PC-3 (cell line): ENCODE measurements around the gene FAM171A1. TPM values are rescaled to one million over a fixed set of nuclear protein-coding genes. Genes with fewer than 3 reads are reported as not detected.
"Not testable (repeated sequence)": the region's sequence is repeated elsewhere in the genome, so short reads cannot be mapped to it uniquely, and the experiment has no call there.

Experiments used
- ATAC-seq: fragments of 200-7000 bp; cut with Tn5 transposase; 2 replicates; pipeline ENCODE4 v1.9.1; 2020; ENCODE audit warnings: mild to moderate bottlenecking, moderate library complexity
- BruUV-seq: library from RNA; stranded (reverse); fragments of 400-500 nt; replicated peaks from 2 replicates; lab custom pipeline; 2021; lab: Mats Ljungman, UMichigan
- CTCF ChIA-PET: fragments of 300-600 bp; sonication (Branson Sonifier 250); formaldehyde crosslinking; loops from one replicate; lab custom pipeline; 2022; ENCODE audit warnings: antibody characterized with exemption; lab: Charles Lee
- POLR2A ChIA-PET: fragments of 300-600 bp; sonication (Branson Sonifier 250); formaldehyde crosslinking; loops from one replicate; lab custom pipeline; 2022; ENCODE audit warnings: antibody characterized with exemption; ENCODE audit not compliant: unreplicated experiment; lab: Charles Lee
- DNase-seq: peaks from one replicate; pipeline ENCODE4 v3.0.0-alpha.2; 2015
- H2AFZ ChIP-seq: fragments of 300-600 bp; sonication (generic); 2 replicates; pipeline ENCODE4 v1.6.0; 2016; ENCODE audit warnings: antibody characterized with exemption, low read length
- H3F3A ChIP-seq: fragments of 300-600 bp; sonication (generic); one replicate; pipeline ENCODE4 v1.6.0; 2017; ENCODE audit warnings: antibody characterized with exemption, low read length, control low read depth, mild to moderate bottlenecking; ENCODE audit not compliant: unreplicated experiment
- H3K27ac ChIP-seq: fragments of 300-600 bp; sonication (generic); 2 replicates; pipeline ENCODE4 v1.5.1; 2016; ENCODE audit warnings: mild to moderate bottlenecking, low read length
- H3K27me3 ChIP-seq: fragments of 300-600 bp; sonication (generic); 2 replicates; pipeline ENCODE4 v1.6.1; 2016; ENCODE audit warnings: low read length, mixed read lengths
- H3K36me3 ChIP-seq: fragments of 300-600 bp; sonication (generic); 2 replicates; pipeline ENCODE4 v1.6.1; 2016; ENCODE audit warnings: low read depth, mixed run types, low read length, mixed read lengths
- H3K4me1 ChIP-seq: fragments of 300-600 bp; sonication (generic); 2 replicates; pipeline ENCODE4 v1.5.1; 2016; ENCODE audit warnings: low read length; ENCODE audit not compliant: insufficient read depth
- H3K4me2 ChIP-seq: fragments of 300-600 bp; sonication (generic); 2 replicates; pipeline ENCODE4 v1.6.0; 2016; ENCODE audit warnings: low read length
- H3K4me3 ChIP-seq: fragments of 300-600 bp; sonication (generic); 2 replicates; pipeline ENCODE4 v1.5.1; 2016; ENCODE audit warnings: mild to moderate bottlenecking, low read length, mixed read lengths
- H3K79me2 ChIP-seq: fragments of 300-600 bp; sonication (generic); 2 replicates; pipeline ENCODE4 v1.6.1; 2017; ENCODE audit warnings: low read length, mixed read lengths
- H3K9ac ChIP-seq: fragments of 300-600 bp; sonication (generic); 2 replicates; pipeline ENCODE4 v1.6.0; 2016; ENCODE audit warnings: mild to moderate bottlenecking, low read length
- H3K9me2 ChIP-seq: fragments of 300-600 bp; sonication (generic); replicated peaks from 2 replicates; pipeline ENCODE4 v1.6.1; 2016; ENCODE audit warnings: mixed run types, low read length, mixed read lengths
- H3K9me3 ChIP-seq: fragments of 300-600 bp; sonication (generic); 2 replicates; pipeline ENCODE4 v1.6.1; 2016; ENCODE audit warnings: low read length, mixed read lengths
- H4K20me1 ChIP-seq: fragments of 300-600 bp; sonication (generic); 2 replicates; pipeline ENCODE4 v1.6.1; 2016; ENCODE audit warnings: low read length, mixed read lengths
- EZH2 ChIP-seq: fragments of 300-600 bp; sonication (generic); IDR thresholded peaks from one replicate; pipeline ENCODE4 v1.6.1; 2017; ENCODE audit warnings: antibody characterized with exemption, mild to moderate bottlenecking, low read length; ENCODE audit not compliant: unreplicated experiment
- EZH2phosphoT487 ChIP-seq: fragments of 300-600 bp; sonication (generic); IDR thresholded peaks from 2 replicates; pipeline ENCODE4 v1.6.1; 2018; ENCODE audit warnings: mild to moderate bottlenecking, antibody characterized with exemption, low read length, borderline replicate concordance
- intact Hi-C: fragments of 100-400 bp; cut with micrococcal nuclease; formaldehyde crosslinking; loops from 2 replicates; pipeline ENCODE4 v1.9.0; 2023
- total RNA-seq: library from RNA; depleted of rRNA; stranded (reverse); fragments of >200 nt; gene quantifications from 2 replicates; pipeline ENCODE4 v1.2.3, GENCODE V29; 2014
- TF ChIP-seq, protein P1 (sequence below): fragments of 300-600 bp; sonication (generic); conservative IDR thresholded peaks from 2 replicates; pipeline ENCODE4 v1.5.1; 2017; ENCODE audit warnings: antibody characterized with exemption, low read depth, mild to moderate bottlenecking, low read length

Gene FAM171A1
- total RNA-seq, 1 experiment from 2014 or later, result 10.4 TPM

DNA sequence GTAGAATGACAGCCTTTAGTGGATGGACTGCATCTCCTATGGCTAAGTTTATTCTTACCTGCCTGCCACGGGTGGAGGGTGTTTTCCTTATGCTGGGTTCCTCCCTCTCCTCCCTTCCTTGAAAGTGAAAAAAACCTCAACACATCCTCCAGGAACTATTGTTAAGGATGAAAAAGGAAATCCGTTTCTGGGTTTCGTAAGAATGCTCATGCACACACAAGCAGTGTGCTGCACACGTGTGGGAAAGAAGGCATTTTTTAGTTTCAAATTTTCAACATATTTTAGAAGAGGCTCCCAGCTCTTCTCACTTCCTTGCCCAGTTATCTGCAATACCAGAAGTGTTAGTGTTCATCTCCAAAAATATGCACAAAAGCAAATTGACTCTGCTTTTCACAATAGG is 90.6 kb downstream of the FAM171A1 start:
- no peaks in the 10 kb centered on the region for H4K20me1 ChIP-seq
- no peaks in the 10 kb centered on the region for H3K27me3 ChIP-seq
- no peaks in the 10 kb centered on the region for H3K36me3 ChIP-seq
- BruUV-seq, result no TSS peak
- no peaks in the 10 kb centered on the region for H3K79me2 ChIP-seq
- intact Hi-C loops, result no loop called here
- H3K4me1 ChIP-seq, result no peaks in the 10 kb centered on the region
- H3K9ac ChIP-seq, result no peak overlapping the region
- POLR2A ChIA-PET, result no interaction called here
- H2AFZ ChIP-seq, result no peak overlapping the region
- no peak for TF ChIP-seq EZH2
- TF ChIP-seq, protein P1, sequence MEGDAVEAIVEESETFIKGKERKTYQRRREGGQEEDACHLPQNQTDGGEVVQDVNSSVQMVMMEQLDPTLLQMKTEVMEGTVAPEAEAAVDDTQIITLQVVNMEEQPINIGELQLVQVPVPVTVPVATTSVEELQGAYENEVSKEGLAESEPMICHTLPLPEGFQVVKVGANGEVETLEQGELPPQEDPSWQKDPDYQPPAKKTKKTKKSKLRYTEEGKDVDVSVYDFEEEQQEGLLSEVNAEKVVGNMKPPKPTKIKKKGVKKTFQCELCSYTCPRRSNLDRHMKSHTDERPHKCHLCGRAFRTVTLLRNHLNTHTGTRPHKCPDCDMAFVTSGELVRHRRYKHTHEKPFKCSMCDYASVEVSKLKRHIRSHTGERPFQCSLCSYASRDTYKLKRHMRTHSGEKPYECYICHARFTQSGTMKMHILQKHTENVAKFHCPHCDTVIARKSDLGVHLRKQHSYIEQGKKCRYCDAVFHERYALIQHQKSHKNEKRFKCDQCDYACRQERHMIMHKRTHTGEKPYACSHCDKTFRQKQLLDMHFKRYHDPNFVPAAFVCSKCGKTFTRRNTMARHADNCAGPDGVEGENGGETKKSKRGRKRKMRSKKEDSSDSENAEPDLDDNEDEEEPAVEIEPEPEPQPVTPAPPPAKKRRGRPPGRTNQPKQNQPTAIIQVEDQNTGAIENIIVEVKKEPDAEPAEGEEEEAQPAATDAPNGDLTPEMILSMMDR, result no peak
- no peak for TF ChIP-seq EZH2phosphoT487
- no peaks in the 10 kb centered on the region for H3K9me2 ChIP-seq
- CTCF ChIA-PET, result no interaction called here
- DNase-seq (no peak), ATAC-seq (no peak)
- no peaks in the 10 kb centered on the region for H3K9me3 ChIP-seq
- H3K4me2 ChIP-seq, result no peak overlapping the region
- H3F3A ChIP-seq, result no peaks in the 10 kb centered on the region
- H3K4me3 ChIP-seq, result no peak overlapping the region
- no peak overlapping the region for H3K27ac ChIP-seq

DNA sequence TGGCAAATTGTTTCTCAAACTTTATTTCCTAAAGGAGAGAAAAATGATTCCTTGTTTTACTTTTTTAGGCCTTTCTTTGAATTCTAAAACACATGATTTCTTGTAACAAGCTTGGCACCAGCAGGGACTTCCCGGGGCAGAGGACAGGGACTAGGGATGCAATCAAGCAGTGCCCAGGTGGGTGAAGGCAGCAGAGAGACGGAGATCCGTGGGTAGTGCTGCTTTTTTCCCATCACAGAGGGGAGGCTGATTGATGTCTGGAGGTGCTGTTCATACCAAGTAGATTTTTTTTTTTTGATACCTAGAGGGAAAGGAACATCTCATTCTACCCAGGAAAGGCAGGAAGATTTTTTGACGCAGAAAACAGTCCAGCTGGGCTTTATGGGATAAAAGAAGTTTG is 91.9 kb downstream of the FAM171A1 start:
- Histone ChIP-seq H3K4me2 (no peak overlapping the region), H3K79me2 (no peaks in the 10 kb centered on the region), H3K27ac (no peak overlapping the region), H4K20me1 (no peaks in the 10 kb centered on the region), H3K9me2 (no peaks in the 10 kb centered on the region), H3K9me3 (no peaks in the 10 kb centered on the region), H2AFZ (no peak overlapping the region), H3F3A (no peaks in the 10 kb centered on the region), H3K36me3 (no peaks in the 10 kb centered on the region), H3K27me3 (no peaks in the 10 kb centered on the region), H3K4me3 (no peak overlapping the region), H3K9ac (no peak overlapping the region), H3K4me1 (no peaks in the 10 kb centered on the region)
- DNase-seq (no peak), ATAC-seq (no peak)
- intact Hi-C loops, result no loop called here
- no TSS peak for BruUV-seq
- ChIA-PET POLR2A (no interaction called here), CTCF (no interaction called here)
- TF ChIP-seq EZH2 (no peak), EZH2phosphoT487 (no peak)
- TF ChIP-seq, protein P1, result no peak

- intact Hi-C loops, result no loop called here
- no peaks in the 10 kb centered on the region for H3K9me2 ChIP-seq
- CTCF ChIA-PET, result no interaction called here
- POLR2A ChIA-PET, result no interaction called here
- no peak for ATAC-seq
- H3K4me3 ChIP-seq, result no peak overlapping the region
- H3K4me2 ChIP-seq, result no peak overlapping the region
- no peaks in the 10 kb centered on the region for H3K9me3 ChIP-seq
- TF ChIP-seq, protein P1, result no peak
- TF ChIP-seq EZH2, result no peak
- TF ChIP-seq EZH2phosphoT487, result no peak
- no peaks in the 10 kb centered on the region for H3K27me3 ChIP-seq
- H3K79me2 ChIP-seq, result no peaks in the 10 kb centered on the region
- H3K27ac ChIP-seq, result no peak overlapping the region
- no peak overlapping the region for H3K9ac ChIP-seq
- no peaks in the 10 kb centered on the region for H3K4me1 ChIP-seq
- no TSS peak for BruUV-seq
- DNase-seq, result no peak
- no peaks in the 10 kb centered on the region for H4K20me1 ChIP-seq
- H3K36me3 ChIP-seq, result no peaks in the 10 kb centered on the region
- H3F3A ChIP-seq, result no peaks in the 10 kb centered on the region
- H2AFZ ChIP-seq, result no peak overlapping the region
Observed at GRCh38 chr10:15278786-15279185, 92.3 kb downstream of the FAM171A1 start.

DNA sequence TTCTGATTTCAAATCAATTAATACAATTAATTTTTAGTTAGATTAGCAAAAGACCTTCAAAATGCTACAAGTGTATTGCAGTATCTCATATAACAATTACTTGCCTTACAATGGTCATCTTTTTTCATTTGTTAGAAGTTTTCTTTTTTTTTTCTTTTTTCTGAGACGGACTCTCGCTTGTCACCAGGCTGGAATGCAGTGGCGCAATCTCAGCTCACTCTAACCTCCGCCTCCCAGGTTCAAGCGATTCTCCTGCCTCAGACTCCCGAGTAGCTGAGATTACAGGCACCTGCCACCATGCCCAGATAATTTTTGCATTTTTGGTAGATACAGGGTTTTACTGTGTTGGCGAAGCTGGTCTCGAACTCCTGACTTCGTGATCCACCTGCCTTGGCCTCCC is 95.0 kb downstream of the FAM171A1 start:
- H3K4me1 ChIP-seq, POLR2A ChIA-PET: not testable (repeated sequence)

DNA sequence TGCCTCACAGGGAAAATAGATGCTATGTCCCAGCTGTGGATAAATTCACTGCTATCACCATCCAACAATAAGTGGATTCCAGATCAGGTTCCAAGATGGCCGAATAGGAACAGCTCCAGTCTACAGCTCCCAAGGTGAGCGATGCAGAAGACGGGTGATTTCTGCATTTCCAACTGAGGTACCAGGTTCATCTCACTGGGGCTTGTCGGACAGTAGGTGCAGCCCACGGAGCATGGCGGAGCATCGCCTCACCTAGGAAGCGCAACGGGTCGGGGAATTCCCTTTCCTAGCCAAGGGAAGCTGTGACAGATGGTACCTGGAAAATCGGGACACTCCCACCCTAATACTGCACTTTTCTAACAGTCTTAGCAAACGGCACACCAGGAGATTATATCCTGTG is 101.3 kb downstream of the FAM171A1 start:
- H2AFZ ChIP-seq, H4K20me1 ChIP-seq, H3K9me3 ChIP-seq, H3K27me3 ChIP-seq, H3K36me3 ChIP-seq, DNase-seq, H3K4me2 ChIP-seq, BruUV-seq, CTCF ChIA-PET, H3F3A ChIP-seq, H3K79me2 ChIP-seq, H3K4me1 ChIP-seq, H3K4me3 ChIP-seq, H3K9me2 ChIP-seq, POLR2A ChIA-PET, H3K27ac ChIP-seq, H3K9ac ChIP-seq, intact Hi-C loops, ATAC-seq: not testable (repeated sequence)

More for the DNA sequence above, 95.0 kb downstream of the FAM171A1 start:
- H4K20me1 ChIP-seq, CTCF ChIA-PET, ATAC-seq, H3F3A ChIP-seq, intact Hi-C loops, H3K4me3 ChIP-seq, H3K36me3 ChIP-seq, H3K9me3 ChIP-seq, H3K4me2 ChIP-seq, H3K9me2 ChIP-seq, H3K9ac ChIP-seq, DNase-seq, H2AFZ ChIP-seq, BruUV-seq, H3K27me3 ChIP-seq, H3K79me2 ChIP-seq, H3K27ac ChIP-seq: not testable (repeated sequence)
